K562 (cell line): ENCODE measurements around the gene CRY2.

Source experiments
- CTCF ChIP-seq, 3 experiments: IDR thresholded peaks in 2 of 3; conservative IDR thresholded peaks in 1 of 3; 2 replicates each; pipeline ENCODE4 v1.5.1; 2011 to 2012; ENCODE audit warnings: low read length in 3 of 3, mild to moderate bottlenecking in 3 of 3, control low read depth in 2 of 3, improper control_type of control experiment in 1 of 3, inconsistent platforms in 1 of 3, low read depth in 1 of 3, mixed read lengths in 1 of 3, moderate library complexity in 1 of 3; ENCODE audit not compliant: insufficient read depth in 2 of 3
- SMARCA5 ChIP-seq: fragments of 450-650 bp; IDR thresholded peaks from 2 replicates; pipeline ENCODE4 v1.6.1; 2016
- ZNF551 ChIP-seq: fragments of 250-450 bp; sonication (Bioruptor Pico); IDR thresholded peaks from 2 replicates; pipeline ENCODE4 v1.5.0; 2021; ENCODE audit warnings: mild to moderate bottlenecking, moderate library complexity

DNA sequence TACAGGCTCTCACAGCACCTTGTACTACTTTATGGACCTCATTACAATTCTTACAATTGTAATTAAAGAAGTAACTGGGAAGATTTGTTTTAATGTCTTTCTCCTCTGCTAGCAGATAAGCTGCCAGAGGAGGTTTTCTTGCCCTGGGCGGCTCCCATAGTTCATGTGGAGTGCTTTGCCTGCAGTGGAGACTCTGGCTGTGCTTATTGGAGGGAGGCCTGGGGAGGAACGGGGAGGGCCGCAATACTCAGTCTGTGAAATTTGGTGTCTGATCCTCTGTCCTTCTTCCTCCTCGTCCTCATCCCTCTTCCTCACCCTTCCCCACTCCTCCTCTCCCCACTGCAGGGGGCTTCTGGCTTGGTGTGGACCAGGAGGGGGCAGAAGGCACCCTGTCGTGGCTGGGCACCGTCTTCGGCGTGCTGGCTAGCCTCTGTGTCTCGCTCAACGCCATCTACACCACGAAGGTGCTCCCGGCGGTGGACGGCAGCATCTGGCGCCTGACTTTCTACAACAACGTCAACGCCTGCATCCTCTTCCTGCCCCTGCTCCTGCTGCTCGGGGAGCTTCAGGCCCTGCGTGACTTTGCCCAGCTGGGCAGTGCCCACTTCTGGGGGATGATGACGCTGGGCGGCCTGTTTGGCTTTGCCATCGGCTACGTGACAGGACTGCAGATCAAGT lies 36.7 kb upstream of the CRY2 start:
- no peak for TF ChIP-seq ZNF551 (CRISPR knock-in tag)
- no peak for TF ChIP-seq CTCF (IDR thresholded peaks at IDR 0.05 in 2 of 3, conservative IDR thresholded peaks at IDR 0.05 in 1 of 3; ENCODE audit: insufficient read depth in 2 of 3, low read depth in 1 of 3, low read length in 3 of 3)
- TF ChIP-seq SMARCA5: no peak
